Neural crest cell (in vitro differentiated cells): ENCODE results near the gene DEDD. TPM values are rescaled to one million over a fixed set of nuclear protein-coding genes. Genes with fewer than 3 reads are reported as not detected.

Experiments used
- DNase-seq: peaks from one replicate; pipeline ENCODE4 v3.0.0; 2021; ENCODE audit warnings: low read depth, mixed read lengths, low spot score
- H3K27ac Mint-ChIP-seq: one replicate; pipeline ENCODE4 v1.8.0; 2021; ENCODE audit warnings: mild to moderate bottlenecking, mixed read lengths; ENCODE audit not compliant: unreplicated experiment
- H3K27me3 Mint-ChIP-seq: 2 replicates; pipeline ENCODE4 v1.8.0; 2021; ENCODE audit warnings: low read depth, mild to moderate bottlenecking, mixed read lengths
- H3K36me3 Mint-ChIP-seq: 2 replicates; pipeline ENCODE4 v1.8.0; 2021; ENCODE audit warnings: low read depth, mild to moderate bottlenecking, mixed read lengths
- H3K4me1 Mint-ChIP-seq: 2 replicates; pipeline ENCODE4 v1.8.0; 2021; ENCODE audit warnings: mixed read lengths
- H3K4me3 Mint-ChIP-seq: one replicate; pipeline ENCODE4 v1.8.0; 2021; ENCODE audit warnings: mild to moderate bottlenecking, mixed read lengths
- H3K9me3 Mint-ChIP-seq: 2 replicates; pipeline ENCODE4 v1.8.0; 2021; ENCODE audit warnings: mixed read lengths
- CTCF ChIP-seq: fragments of 200-600 bp; sonication (generic); conservative IDR thresholded peaks from 2 replicates; pipeline ENCODE4 v1.5.0; 2021; ENCODE audit warnings: antibody characterized with exemption, mild to moderate bottlenecking
- total RNA-seq: library from RNA; stranded (reverse); gene quantifications from 2 replicates; pipeline ENCODE4 v1.2.1, GENCODE V29; 2021

Gene DEDD
- total RNA-seq, 1 donor from 2014 or later: 36.2 TPM

- no peaks in the 10 kb centered on the region for H3K27me3 Mint-ChIP-seq
- peaks cover 29% of the 10 kb centered on the region for H3K4me1 Mint-ChIP-seq
- no peak for DNase-seq
- H3K36me3 Mint-ChIP-seq: peaks cover 3% of the 10 kb centered on the region
- TF ChIP-seq CTCF: no peak
- H3K9me3 Mint-ChIP-seq: no peaks in the 10 kb centered on the region
- H3K27ac Mint-ChIP-seq: peak overlapping the region; percentile 12
- peak overlapping the region; percentile 72 for H3K4me3 Mint-ChIP-seq
Observed at GRCh38 chr1:161172776-161173376, 40.4 kb upstream of the DEDD start.

GRCh38 chr1:161172349-161172748 is 39.9 kb upstream of the DEDD start:
- no peak for DNase-seq
- Mint-ChIP-seq H3K4me1 (peaks cover 24% of the 10 kb centered on the region), H3K27me3 (no peaks in the 10 kb centered on the region), H3K27ac (peak overlapping the region; percentile 12), H3K4me3 (peak overlapping the region; percentile 72), H3K9me3 (no peaks in the 10 kb centered on the region), H3K36me3 (peaks cover 3% of the 10 kb centered on the region)
- no peak for TF ChIP-seq CTCF

GRCh38 chr1:161171696-161172095 is 39.2 kb upstream of the DEDD start:
- no peaks in the 10 kb centered on the region for H3K9me3 Mint-ChIP-seq
- H3K27me3 Mint-ChIP-seq: no peaks in the 10 kb centered on the region
- H3K36me3 Mint-ChIP-seq: peaks cover 3% of the 10 kb centered on the region
- H3K27ac Mint-ChIP-seq: peak overlapping the region; percentile 67
- H3K4me3 Mint-ChIP-seq: peak overlapping the region; percentile 76
- DNase-seq: no peak
- peaks cover 25% of the 10 kb centered on the region for H3K4me1 Mint-ChIP-seq
- TF ChIP-seq CTCF: no peak

GRCh38 chr1:161171191-161171590 is 38.7 kb upstream of the DEDD start:
- Mint-ChIP-seq H3K27me3 (no peaks in the 10 kb centered on the region), H3K36me3 (peaks cover 3% of the 10 kb centered on the region), H3K4me1 (peaks cover 25% of the 10 kb centered on the region), H3K27ac (no peak overlapping the region), H3K9me3 (no peaks in the 10 kb centered on the region), H3K4me3 (peak overlapping the region; percentile 76)
- no peak for DNase-seq
- no peak for TF ChIP-seq CTCF

GRCh38 chr1:161168906-161169305 is 36.4 kb upstream of the DEDD start:
- Mint-ChIP-seq H3K36me3 (peaks cover 3% of the 10 kb centered on the region), H3K27me3 (no peaks in the 10 kb centered on the region), H3K9me3 (no peaks in the 10 kb centered on the region), H3K27ac (no peak overlapping the region), H3K4me3 (peak overlapping the region; percentile 91), H3K4me1 (peaks cover 29% of the 10 kb centered on the region)
- TF ChIP-seq CTCF: no peak
- DNase-seq: no peak
